Heart left ventricle (tissue), 13 donors: ENCODE results near the gene ZBTB46.

Experiments used
- CTCF ChIP-seq, 12 donors: fragments of 200-600 bp; sonication (generic) in 4 of 12; IDR thresholded peaks; one replicate each; pipeline versions ENCODE4 v1.5.0 to v1.8.0; 2018 to 2022; ENCODE audit warnings: antibody characterized with exemption in 12 of 12, mild to moderate bottlenecking in 5 of 12
- POLR2A ChIP-seq, 2 donors: fragments of 450-650 bp; IDR thresholded peaks; one replicate each; pipeline ENCODE4 v1.6.1; 2017; ENCODE audit warnings: antibody characterized with exemption in 2 of 2, mild to moderate bottlenecking in 2 of 2, moderate library complexity in 2 of 2
- donor health status: ischemic (EF 13 %, LVEDD 7.1; RV severe dilation, severe dysfunction).
- donor health status: DM: no; HTN: yes; CAD: no.
- donor health status: DM: no; HTN: no; CAD: no.
- donor health status: ischemic (EF 25% LVEDD 6.9; RV normal size, moderate dysfunction).
- donor health status: ischemic (EF 25% LVEDD 5.7; RV mildly dilated, moderate dysfunction).
- donor health status: ischemic (EF 35%, LVEDD 5.7; RV mildly dilated, moderate dysfunction).
- donor health status: nonischemic (EF 11% LVEDD 7.7; RV severe dilation, severe dysfunction).
- donor health status: DM: yes; HTN: yes; CAD: no.
- donor health status: PGD.
- donor health status: ischemic (EF 29% LVEDD 5.4; RV normal size, mild dysfunction).
- donor health status: nonischemic (EF 23%, LVEDD 6.1; RV moderate dilation, normal function).

DNA sequence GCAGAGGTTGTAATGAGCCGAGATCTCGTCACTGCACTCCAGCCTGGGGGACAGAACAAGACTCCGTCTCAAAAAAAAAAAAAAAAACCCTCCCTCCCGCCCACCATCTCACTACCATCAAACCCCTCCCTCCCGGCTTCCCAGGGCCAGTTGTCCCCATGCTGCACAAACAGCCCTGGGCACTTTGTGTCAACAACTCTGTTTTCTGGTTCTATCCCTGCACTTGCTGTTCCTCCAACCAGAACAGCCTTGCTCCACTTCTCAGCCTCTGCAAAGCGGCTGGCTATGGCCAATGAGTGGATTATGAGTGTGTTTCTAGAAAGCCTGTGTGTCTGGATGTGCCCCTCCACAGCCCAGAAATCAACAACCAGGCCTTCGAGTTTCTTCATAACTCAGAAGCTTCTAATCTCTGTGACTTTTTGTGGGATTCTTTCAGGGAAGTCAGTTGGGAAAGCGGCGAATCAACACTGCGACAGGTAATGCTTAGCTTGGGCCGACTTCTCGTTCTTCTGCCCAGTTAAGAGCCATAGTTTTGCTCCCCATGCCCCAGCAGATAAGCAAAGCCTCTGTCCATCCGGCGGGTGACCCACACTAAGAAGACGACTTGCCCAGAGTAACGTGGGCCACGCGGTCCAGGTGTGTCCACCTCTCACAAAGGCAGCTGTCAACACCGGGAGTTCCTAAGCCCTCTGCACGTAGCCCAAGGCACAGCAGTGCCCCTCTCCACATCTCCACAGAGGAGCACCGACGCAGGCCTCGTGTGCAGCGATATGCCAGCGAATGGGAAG lies 5.5 kb downstream of the ZBTB46 start:
- TF ChIP-seq CTCF (IDR thresholded peaks at IDR 0.05) (no peak), POLR2A (IDR thresholded peaks at IDR 0.05) (no peak)
